ENCODE results near the gene GPSM3.
"Not testable (repeated sequence)": the region's sequence is repeated elsewhere in the genome, so short reads cannot be mapped to it uniquely, and the experiment has no call there.

- TF ChIP-seq, protein P1, sequence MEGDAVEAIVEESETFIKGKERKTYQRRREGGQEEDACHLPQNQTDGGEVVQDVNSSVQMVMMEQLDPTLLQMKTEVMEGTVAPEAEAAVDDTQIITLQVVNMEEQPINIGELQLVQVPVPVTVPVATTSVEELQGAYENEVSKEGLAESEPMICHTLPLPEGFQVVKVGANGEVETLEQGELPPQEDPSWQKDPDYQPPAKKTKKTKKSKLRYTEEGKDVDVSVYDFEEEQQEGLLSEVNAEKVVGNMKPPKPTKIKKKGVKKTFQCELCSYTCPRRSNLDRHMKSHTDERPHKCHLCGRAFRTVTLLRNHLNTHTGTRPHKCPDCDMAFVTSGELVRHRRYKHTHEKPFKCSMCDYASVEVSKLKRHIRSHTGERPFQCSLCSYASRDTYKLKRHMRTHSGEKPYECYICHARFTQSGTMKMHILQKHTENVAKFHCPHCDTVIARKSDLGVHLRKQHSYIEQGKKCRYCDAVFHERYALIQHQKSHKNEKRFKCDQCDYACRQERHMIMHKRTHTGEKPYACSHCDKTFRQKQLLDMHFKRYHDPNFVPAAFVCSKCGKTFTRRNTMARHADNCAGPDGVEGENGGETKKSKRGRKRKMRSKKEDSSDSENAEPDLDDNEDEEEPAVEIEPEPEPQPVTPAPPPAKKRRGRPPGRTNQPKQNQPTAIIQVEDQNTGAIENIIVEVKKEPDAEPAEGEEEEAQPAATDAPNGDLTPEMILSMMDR (IDR thresholded peaks at IDR 0.05): not testable (repeated sequence)
- TF ChIP-seq, protein P2, sequence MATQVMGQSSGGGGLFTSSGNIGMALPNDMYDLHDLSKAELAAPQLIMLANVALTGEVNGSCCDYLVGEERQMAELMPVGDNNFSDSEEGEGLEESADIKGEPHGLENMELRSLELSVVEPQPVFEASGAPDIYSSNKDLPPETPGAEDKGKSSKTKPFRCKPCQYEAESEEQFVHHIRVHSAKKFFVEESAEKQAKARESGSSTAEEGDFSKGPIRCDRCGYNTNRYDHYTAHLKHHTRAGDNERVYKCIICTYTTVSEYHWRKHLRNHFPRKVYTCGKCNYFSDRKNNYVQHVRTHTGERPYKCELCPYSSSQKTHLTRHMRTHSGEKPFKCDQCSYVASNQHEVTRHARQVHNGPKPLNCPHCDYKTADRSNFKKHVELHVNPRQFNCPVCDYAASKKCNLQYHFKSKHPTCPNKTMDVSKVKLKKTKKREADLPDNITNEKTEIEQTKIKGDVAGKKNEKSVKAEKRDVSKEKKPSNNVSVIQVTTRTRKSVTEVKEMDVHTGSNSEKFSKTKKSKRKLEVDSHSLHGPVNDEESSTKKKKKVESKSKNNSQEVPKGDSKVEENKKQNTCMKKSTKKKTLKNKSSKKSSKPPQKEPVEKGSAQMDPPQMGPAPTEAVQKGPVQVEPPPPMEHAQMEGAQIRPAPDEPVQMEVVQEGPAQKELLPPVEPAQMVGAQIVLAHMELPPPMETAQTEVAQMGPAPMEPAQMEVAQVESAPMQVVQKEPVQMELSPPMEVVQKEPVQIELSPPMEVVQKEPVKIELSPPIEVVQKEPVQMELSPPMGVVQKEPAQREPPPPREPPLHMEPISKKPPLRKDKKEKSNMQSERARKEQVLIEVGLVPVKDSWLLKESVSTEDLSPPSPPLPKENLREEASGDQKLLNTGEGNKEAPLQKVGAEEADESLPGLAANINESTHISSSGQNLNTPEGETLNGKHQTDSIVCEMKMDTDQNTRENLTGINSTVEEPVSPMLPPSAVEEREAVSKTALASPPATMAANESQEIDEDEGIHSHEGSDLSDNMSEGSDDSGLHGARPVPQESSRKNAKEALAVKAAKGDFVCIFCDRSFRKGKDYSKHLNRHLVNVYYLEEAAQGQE (IDR thresholded peaks at IDR 0.05; ENCODE audit: insufficient read depth in 1 of 2, low read depth in 2 of 2, low read length in 1 of 2): not testable (repeated sequence)
- TF ChIP-seq POLR2AphosphoS5 (IDR thresholded peaks at IDR 0.05; ENCODE audit: low read depth, low read length); SIN3A (IDR thresholded peaks at IDR 0.05; ENCODE audit: borderline replicate concordance, insufficient read depth, low read depth, low read length): not testable (repeated sequence)
Measured at GRCh38 chr6:32185681-32186131, 6.7 kb downstream of the GPSM3 start.

Data from Panc1 (cell line).